ENCODE results near the gene ECSCR. TPM values are rescaled to one million over a fixed set of nuclear protein-coding genes. Genes with fewer than 3 reads are reported as not detected.

ECSCR gene
- total and polyA plus RNA-seq, 2 of the 8 experiments (the other 6 are each of a cell fraction or from before 2014, with no cell fraction given): 2.7 to 7.2 TPM

DNA sequence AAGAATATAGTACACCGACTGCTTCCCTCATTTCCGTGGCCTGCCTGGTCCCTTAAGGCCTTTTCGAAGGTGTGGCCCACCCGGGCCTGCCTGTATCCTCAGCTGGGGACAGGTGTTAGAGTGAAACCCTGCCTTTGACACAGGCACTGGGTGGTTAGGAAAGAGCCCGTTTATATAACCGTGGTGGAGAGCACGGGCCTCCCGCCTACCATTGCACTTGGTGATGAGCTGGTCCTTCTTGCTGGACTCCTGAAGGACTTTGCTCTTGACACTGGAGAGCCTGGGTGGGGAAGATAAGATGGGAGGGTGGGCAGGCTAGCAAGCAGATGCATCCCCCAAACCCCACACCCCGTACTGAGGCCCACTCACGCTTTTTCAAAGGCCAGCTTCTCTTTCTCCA, 61.0 kb downstream of the ECSCR start (continued):
- TF ChIP-seq, protein P1, sequence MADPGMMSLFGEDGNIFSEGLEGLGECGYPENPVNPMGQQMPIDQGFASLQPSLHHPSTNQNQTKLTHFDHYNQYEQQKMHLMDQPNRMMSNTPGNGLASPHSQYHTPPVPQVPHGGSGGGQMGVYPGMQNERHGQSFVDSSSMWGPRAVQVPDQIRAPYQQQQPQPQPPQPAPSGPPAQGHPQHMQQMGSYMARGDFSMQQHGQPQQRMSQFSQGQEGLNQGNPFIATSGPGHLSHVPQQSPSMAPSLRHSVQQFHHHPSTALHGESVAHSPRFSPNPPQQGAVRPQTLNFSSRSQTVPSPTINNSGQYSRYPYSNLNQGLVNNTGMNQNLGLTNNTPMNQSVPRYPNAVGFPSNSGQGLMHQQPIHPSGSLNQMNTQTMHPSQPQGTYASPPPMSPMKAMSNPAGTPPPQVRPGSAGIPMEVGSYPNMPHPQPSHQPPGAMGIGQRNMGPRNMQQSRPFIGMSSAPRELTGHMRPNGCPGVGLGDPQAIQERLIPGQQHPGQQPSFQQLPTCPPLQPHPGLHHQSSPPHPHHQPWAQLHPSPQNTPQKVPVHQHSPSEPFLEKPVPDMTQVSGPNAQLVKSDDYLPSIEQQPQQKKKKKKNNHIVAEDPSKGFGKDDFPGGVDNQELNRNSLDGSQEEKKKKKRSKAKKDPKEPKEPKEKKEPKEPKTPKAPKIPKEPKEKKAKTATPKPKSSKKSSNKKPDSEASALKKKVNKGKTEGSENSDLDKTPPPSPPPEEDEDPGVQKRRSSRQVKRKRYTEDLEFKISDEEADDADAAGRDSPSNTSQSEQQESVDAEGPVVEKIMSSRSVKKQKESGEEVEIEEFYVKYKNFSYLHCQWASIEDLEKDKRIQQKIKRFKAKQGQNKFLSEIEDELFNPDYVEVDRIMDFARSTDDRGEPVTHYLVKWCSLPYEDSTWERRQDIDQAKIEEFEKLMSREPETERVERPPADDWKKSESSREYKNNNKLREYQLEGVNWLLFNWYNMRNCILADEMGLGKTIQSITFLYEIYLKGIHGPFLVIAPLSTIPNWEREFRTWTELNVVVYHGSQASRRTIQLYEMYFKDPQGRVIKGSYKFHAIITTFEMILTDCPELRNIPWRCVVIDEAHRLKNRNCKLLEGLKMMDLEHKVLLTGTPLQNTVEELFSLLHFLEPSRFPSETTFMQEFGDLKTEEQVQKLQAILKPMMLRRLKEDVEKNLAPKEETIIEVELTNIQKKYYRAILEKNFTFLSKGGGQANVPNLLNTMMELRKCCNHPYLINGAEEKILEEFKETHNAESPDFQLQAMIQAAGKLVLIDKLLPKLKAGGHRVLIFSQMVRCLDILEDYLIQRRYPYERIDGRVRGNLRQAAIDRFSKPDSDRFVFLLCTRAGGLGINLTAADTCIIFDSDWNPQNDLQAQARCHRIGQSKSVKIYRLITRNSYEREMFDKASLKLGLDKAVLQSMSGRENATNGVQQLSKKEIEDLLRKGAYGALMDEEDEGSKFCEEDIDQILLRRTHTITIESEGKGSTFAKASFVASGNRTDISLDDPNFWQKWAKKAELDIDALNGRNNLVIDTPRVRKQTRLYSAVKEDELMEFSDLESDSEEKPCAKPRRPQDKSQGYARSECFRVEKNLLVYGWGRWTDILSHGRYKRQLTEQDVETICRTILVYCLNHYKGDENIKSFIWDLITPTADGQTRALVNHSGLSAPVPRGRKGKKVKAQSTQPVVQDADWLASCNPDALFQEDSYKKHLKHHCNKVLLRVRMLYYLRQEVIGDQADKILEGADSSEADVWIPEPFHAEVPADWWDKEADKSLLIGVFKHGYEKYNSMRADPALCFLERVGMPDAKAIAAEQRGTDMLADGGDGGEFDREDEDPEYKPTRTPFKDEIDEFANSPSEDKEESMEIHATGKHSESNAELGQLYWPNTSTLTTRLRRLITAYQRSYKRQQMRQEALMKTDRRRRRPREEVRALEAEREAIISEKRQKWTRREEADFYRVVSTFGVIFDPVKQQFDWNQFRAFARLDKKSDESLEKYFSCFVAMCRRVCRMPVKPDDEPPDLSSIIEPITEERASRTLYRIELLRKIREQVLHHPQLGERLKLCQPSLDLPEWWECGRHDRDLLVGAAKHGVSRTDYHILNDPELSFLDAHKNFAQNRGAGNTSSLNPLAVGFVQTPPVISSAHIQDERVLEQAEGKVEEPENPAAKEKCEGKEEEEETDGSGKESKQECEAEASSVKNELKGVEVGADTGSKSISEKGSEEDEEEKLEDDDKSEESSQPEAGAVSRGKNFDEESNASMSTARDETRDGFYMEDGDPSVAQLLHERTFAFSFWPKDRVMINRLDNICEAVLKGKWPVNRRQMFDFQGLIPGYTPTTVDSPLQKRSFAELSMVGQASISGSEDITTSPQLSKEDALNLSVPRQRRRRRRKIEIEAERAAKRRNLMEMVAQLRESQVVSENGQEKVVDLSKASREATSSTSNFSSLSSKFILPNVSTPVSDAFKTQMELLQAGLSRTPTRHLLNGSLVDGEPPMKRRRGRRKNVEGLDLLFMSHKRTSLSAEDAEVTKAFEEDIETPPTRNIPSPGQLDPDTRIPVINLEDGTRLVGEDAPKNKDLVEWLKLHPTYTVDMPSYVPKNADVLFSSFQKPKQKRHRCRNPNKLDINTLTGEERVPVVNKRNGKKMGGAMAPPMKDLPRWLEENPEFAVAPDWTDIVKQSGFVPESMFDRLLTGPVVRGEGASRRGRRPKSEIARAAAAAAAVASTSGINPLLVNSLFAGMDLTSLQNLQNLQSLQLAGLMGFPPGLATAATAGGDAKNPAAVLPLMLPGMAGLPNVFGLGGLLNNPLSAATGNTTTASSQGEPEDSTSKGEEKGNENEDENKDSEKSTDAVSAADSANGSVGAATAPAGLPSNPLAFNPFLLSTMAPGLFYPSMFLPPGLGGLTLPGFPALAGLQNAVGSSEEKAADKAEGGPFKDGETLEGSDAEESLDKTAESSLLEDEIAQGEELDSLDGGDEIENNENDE (IDR thresholded peaks at IDR 0.05; ENCODE audit: insufficient replicate concordance, low read length): no peak
- no peak for TF ChIP-seq YY1 (IDR thresholded peaks at IDR 0.05; ENCODE audit: low read depth, low read length)
- TF ChIP-seq, protein P2, sequence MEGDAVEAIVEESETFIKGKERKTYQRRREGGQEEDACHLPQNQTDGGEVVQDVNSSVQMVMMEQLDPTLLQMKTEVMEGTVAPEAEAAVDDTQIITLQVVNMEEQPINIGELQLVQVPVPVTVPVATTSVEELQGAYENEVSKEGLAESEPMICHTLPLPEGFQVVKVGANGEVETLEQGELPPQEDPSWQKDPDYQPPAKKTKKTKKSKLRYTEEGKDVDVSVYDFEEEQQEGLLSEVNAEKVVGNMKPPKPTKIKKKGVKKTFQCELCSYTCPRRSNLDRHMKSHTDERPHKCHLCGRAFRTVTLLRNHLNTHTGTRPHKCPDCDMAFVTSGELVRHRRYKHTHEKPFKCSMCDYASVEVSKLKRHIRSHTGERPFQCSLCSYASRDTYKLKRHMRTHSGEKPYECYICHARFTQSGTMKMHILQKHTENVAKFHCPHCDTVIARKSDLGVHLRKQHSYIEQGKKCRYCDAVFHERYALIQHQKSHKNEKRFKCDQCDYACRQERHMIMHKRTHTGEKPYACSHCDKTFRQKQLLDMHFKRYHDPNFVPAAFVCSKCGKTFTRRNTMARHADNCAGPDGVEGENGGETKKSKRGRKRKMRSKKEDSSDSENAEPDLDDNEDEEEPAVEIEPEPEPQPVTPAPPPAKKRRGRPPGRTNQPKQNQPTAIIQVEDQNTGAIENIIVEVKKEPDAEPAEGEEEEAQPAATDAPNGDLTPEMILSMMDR (IDR thresholded peaks at IDR 0.05; ENCODE audit: control extremely low read depth in 1 of 3, insufficient read depth in 1 of 3, low read depth in 1 of 3, low read length in 3 of 3): no peak
